NOMO-1 treated with DMSO at 0.1 percent for 48 hours (cell line): Measurements from ENCODE around the gene ABCG2.
A peak's percentile ranks its signal among the peaks of the same experiment; 100 is the strongest.
"Not testable (repeated sequence)": the region's sequence is repeated elsewhere in the genome, so short reads cannot be mapped to it uniquely, and the experiment has no call there.

ENCODE experiments used
- DNase-seq: peaks from one replicate; lab custom pipeline; 2025; ENCODE audit not compliant: unreplicated experiment; lab: John Stamatoyannopoulos, UW

The ABCG2 gene

GRCh38 chr4:88119943-88120342 is 38.5 kb downstream of the ABCG2 start:
- no peak for DNase-seq

GRCh38 chr4:88115587-88115986 is 42.9 kb downstream of the ABCG2 start:
- no peak for DNase-seq

GRCh38 chr4:88112856-88113255 is 45.6 kb downstream of the ABCG2 start:
- DNase-seq: no peak

GRCh38 chr4:88110826-88111225 is 47.6 kb downstream of the ABCG2 start:
- DNase-seq: no peak

- DNase-seq: no peak
These were observed 49.1 kb downstream of the ABCG2 start for GRCh38 chr4:88109123-88109881.

- DNase-seq: no peak
These were observed 49.7 kb downstream of the ABCG2 start for GRCh38 chr4:88108747-88109122.

- not testable (repeated sequence) for DNase-seq
These were observed 50.4 kb downstream of the ABCG2 start for GRCh38 chr4:88108108-88108465.

- peak; percentile 36 for DNase-seq
These were observed 50.9 kb downstream of the ABCG2 start for GRCh38 chr4:88107406-88108107.

GRCh38 chr4:88106205-88106604 is 52.2 kb downstream of the ABCG2 start:
- no peak for DNase-seq

DNA sequence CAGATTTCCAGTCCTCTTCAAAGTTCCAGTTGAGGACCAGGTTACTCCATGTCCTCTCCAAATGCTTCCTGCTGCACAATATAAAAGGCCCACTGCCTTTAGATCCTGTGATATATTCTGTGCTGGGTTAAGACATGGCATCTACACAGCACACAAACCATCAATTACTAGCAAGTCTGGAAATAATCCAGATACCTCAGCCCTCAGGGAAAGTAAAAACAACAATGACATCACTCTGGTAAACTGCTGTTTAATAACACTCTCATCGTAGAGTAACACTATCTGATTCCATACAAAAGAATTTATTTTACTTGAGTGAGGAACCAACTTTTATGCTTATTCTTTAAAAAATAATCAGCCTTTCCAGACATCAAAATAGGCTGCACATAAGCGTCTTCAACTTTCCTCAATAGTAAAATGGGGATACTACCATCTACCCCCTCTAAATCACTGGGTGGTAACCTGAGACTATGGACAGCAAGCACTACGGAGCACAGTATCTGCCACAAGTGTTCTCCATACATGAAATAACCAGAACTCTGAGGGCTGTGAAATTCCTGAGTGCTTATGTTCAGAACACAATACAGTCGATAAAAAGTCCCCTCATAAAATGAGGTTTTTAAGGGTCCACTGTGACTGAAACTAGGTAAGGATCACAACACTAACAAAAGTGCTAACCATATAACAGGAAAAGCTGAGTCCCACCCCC is 53.4 kb downstream of the ABCG2 start:
- DNase-seq: no peak

DNA sequence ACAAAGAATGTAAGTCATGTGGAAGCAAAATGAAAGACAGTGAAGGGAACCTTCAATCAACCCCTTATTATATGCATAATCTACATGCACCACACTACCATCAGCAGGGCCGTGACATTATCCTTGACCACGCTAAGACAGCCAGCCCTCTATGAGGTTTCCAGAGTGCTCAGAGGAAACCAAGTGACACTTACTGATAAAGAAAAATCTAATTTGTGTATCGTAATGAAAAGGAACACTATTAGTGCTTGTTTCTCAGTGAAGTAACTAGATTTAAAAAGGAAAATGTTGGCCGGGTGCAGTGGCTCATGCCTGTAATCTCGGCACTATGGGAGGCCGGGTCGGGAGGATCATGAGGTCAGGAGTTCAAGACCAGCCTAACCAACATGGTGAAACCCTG is 56.4 kb downstream of the ABCG2 start:
- no peak for DNase-seq

- DNase-seq: peak; percentile 77
These were observed 57.3 kb downstream of the ABCG2 start for GRCh38 chr4:88101165-88101564.

- no peak for DNase-seq
These were observed 59.3 kb downstream of the ABCG2 start for GRCh38 chr4:88098993-88099752.

GRCh38 chr4:88097781-88098180 is 60.7 kb downstream of the ABCG2 start:
- no peak for DNase-seq

GRCh38 chr4:88097301-88097700 is 61.1 kb downstream of the ABCG2 start:
- DNase-seq: no peak

GRCh38 chr4:88093874-88094273 is 64.6 kb downstream of the ABCG2 start:
- no peak for DNase-seq

GRCh38 chr4:88091378-88091777 is 67.1 kb downstream of the ABCG2 start:
- no peak for DNase-seq

DNA sequence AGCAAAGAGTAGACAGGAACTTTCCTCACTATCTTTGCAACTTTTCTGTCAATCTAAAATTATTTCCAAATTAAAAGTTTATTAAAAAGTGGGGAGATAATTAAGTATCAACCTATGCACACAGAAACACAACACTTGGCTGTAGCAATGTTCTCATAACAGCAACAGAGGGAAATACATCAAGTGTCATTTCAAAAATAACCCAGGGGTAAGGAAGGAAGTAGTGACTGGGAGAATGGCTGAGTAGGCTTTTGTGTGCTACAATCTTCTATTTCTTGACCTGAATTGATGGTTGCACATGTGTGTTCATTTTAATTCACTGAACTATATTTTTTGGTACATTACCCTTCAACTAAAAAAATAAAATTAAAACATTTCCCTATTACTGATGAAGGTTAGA is 67.5 kb downstream of the ABCG2 start:
- no peak for DNase-seq

DNA sequence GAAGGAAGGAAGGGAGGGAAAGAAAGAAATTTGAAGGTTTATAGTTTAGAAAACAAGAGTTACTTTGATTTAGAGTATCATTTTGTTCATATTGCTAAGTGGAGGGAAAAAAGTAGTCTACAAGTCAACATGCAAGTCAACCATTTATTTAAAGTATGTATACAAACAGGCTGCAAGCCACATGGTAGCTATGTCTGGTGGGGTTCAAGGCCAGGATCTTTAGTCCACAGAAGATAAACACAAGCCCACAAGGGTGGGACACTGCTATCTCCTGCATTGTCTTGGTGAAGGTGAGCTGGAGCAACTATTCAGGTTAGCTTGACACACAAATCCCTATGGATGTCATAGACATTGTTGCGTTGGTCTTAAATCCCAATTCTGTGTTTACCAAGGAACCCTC is 71.4 kb downstream of the ABCG2 start:
- no peak for DNase-seq

DNA sequence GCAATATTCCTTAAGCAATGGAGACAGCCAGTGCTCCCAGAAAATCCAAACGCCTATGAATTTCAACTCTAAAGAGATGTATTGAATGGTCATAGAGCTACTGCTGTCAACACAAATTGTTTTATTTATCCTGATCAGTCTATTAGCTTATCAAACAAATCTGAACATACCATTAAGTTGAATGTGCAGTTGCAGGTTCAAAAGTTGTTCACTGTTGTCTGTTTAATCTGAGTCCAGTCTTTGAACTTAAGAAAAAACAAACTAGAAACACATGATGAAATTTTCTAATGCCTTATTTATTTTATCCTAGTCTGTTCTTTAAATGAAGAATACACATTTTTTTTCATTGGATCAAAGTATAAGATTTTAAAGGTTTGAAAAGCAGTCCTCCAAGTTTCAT is 77.8 kb downstream of the ABCG2 start:
- no peak for DNase-seq

- DNase-seq: no peak
These were observed 79.9 kb downstream of the ABCG2 start for GRCh38 chr4:88078579-88078978.
